PC-9 (cell line): ENCODE results near the gene ROBO1. TPM values are rescaled to one million over a fixed set of nuclear protein-coding genes. Genes with fewer than 3 reads are reported as not detected.

Experiments
- BruUV-seq: library from RNA; stranded (reverse); fragments of 400-500 nt; replicated peaks from 2 replicates; lab custom pipeline; 2021; lab: Mats Ljungman, UMichigan
- CTCF ChIA-PET: fragments of 300-600 bp; sonication (Branson Sonifier 250); formaldehyde crosslinking; loops from one replicate; lab custom pipeline; 2022; ENCODE audit warnings: antibody characterized with exemption; lab: Charles Lee
- POLR2A ChIA-PET: fragments of 300-600 bp; sonication (Branson Sonifier 250); formaldehyde crosslinking; loops from one replicate; lab custom pipeline; 2022; ENCODE audit warnings: antibody characterized with exemption; ENCODE audit not compliant: unreplicated experiment; lab: Charles Lee
- DNase-seq, 2 experiments: peaks; one replicate each; pipeline versions ENCODE4 v3.0.0 to v3.0.0-alpha.2; 2015 to 2022; ENCODE audit warnings: mixed read lengths in 1 of 2
- H2AFZ ChIP-seq: fragments of 200-600 bp; sonication (generic); 2 replicates; pipeline ENCODE4 v1.8.1; 2017; ENCODE audit warnings: antibody characterized with exemption
- H3F3A ChIP-seq: fragments of 200-600 bp; sonication (generic); 2 replicates; pipeline ENCODE4 v1.8.1; 2017; ENCODE audit warnings: antibody characterized with exemption, mild to moderate bottlenecking, low read depth; ENCODE audit not compliant: insufficient read depth
- H3K27ac ChIP-seq: fragments of 200-600 bp; sonication (generic); 2 replicates; pipeline ENCODE4 v1.6.1; 2016; ENCODE audit warnings: mixed run types
- H3K27me3 ChIP-seq: fragments of 200-600 bp; sonication (generic); 2 replicates; pipeline ENCODE4 v1.6.1; 2016; ENCODE audit warnings: low read depth, mixed run types; ENCODE audit not compliant: insufficient read depth
- H3K36me3 ChIP-seq: fragments of 200-600 bp; sonication (generic); 2 replicates; pipeline ENCODE4 v1.6.1; 2016; ENCODE audit warnings: low read depth, mixed run types
- H3K4me1 ChIP-seq: fragments of 200-600 bp; sonication (generic); replicated peaks from 2 replicates; pipeline ENCODE4 v1.6.1; 2016; ENCODE audit warnings: mixed run types; ENCODE audit not compliant: insufficient read depth
- H3K4me2 ChIP-seq: fragments of 200-600 bp; sonication (generic); 2 replicates; pipeline ENCODE4 v1.6.1; 2017; ENCODE audit warnings: mixed run types
- H3K4me3 ChIP-seq: fragments of 200-600 bp; sonication (generic); 2 replicates; pipeline ENCODE4 v1.6.1; 2016; ENCODE audit warnings: mixed run types
- H3K79me2 ChIP-seq: fragments of 200-600 bp; sonication (generic); 2 replicates; pipeline ENCODE4 v1.6.1; 2017; ENCODE audit warnings: low read depth, mixed run types
- H3K9me2 ChIP-seq: fragments of 200-600 bp; sonication (generic); 2 replicates; pipeline ENCODE4 v1.8.1; 2017; ENCODE audit warnings: mild to moderate bottlenecking; ENCODE audit not compliant: insufficient read depth
- H3K9me3 ChIP-seq: fragments of 200-600 bp; sonication (generic); 2 replicates; pipeline ENCODE4 v1.8.1; 2016; ENCODE audit warnings: low read depth; ENCODE audit not compliant: insufficient read depth
- H4K20me1 ChIP-seq: fragments of 200-600 bp; sonication (generic); 2 replicates; pipeline ENCODE4 v1.8.1; 2017; ENCODE audit not compliant: insufficient read depth
- EZH2 ChIP-seq: fragments of 200-600 bp; sonication (generic); IDR thresholded peaks from 2 replicates; pipeline ENCODE4 v1.8.0; 2017; ENCODE audit warnings: antibody characterized with exemption, low read depth
- intact Hi-C: fragments of 100-400 bp; cut with micrococcal nuclease; formaldehyde crosslinking; loops from one replicate; pipeline ENCODE4 v1.10.0; 2022; ENCODE audit not compliant: unreplicated experiment
- total RNA-seq: library from RNA; stranded (reverse); gene quantifications from 2 replicates; pipeline ENCODE4 v1.2.3, GENCODE V29; 2021
- TF ChIP-seq, protein P1 (sequence below): fragments of 200-600 bp; sonication (generic); conservative IDR thresholded peaks from 2 replicates; pipeline ENCODE4 v1.6.1; 2017; ENCODE audit warnings: mixed run types, antibody characterized with exemption, mild to moderate bottlenecking, moderate library complexity

ROBO1 gene
- total RNA-seq, 1 experiment from 2014 or later, result 17.5 TPM

DNA sequence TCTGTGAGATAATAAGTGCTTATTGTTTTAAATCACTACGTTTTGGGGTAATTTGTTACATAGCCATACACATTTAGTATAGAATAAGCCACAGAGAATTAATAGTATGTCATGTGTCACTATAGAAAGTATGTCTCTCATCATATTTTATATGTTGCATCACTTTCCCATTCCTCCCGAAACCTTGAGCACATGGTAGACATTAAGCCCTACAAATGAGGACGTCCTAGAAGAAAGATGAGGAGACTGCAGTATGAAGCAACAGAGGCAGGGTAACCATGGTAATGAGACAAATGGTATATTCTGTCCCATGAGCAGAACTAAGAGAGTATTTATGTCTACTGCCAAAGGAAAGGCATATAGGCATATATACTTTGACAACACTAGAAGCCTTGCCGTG lies 720.2 kb downstream of the ROBO1 start:
- H3K9me3 ChIP-seq, result no peaks in the 10 kb centered on the region
- no peak overlapping the region for H3K4me2 ChIP-seq
- CTCF ChIA-PET, result no interaction called here
- no peaks in the 10 kb centered on the region for H4K20me1 ChIP-seq
- H3K4me3 ChIP-seq, result no peak overlapping the region
- no peak for DNase-seq
- H3K27me3 ChIP-seq, result no peaks in the 10 kb centered on the region
- H3F3A ChIP-seq, result no peaks in the 10 kb centered on the region
- intact Hi-C loops, result no loop called here
- no peak for TF ChIP-seq EZH2
- TF ChIP-seq, protein P1, sequence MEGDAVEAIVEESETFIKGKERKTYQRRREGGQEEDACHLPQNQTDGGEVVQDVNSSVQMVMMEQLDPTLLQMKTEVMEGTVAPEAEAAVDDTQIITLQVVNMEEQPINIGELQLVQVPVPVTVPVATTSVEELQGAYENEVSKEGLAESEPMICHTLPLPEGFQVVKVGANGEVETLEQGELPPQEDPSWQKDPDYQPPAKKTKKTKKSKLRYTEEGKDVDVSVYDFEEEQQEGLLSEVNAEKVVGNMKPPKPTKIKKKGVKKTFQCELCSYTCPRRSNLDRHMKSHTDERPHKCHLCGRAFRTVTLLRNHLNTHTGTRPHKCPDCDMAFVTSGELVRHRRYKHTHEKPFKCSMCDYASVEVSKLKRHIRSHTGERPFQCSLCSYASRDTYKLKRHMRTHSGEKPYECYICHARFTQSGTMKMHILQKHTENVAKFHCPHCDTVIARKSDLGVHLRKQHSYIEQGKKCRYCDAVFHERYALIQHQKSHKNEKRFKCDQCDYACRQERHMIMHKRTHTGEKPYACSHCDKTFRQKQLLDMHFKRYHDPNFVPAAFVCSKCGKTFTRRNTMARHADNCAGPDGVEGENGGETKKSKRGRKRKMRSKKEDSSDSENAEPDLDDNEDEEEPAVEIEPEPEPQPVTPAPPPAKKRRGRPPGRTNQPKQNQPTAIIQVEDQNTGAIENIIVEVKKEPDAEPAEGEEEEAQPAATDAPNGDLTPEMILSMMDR, result no peak
- H2AFZ ChIP-seq, result no peak overlapping the region
- BruUV-seq, result no TSS peak
- POLR2A ChIA-PET, result no interaction called here
- H3K4me1 ChIP-seq, result no peaks in the 10 kb centered on the region
- no peaks in the 10 kb centered on the region for H3K79me2 ChIP-seq
- no peaks in the 10 kb centered on the region for H3K36me3 ChIP-seq
- no peak overlapping the region for H3K27ac ChIP-seq
- no peaks in the 10 kb centered on the region for H3K9me2 ChIP-seq

DNA sequence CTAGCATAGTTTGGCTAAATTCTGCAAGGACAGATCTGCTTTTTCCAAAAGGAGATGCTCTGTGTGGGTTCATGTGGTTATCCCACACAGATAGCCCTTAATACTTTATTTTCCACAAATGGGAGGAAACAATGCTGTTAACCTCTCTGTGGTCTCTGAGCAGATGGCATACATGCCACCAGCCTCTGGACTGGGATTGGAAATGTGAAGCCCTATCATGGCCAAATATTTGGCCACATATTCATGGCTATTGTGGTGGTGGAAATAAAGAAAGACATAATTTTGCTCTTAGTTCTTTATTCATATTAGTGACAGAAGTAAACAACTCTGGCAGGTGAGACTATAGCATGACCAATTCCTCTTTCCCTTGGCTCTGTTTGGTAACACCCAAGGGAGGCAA lies 726.2 kb downstream of the ROBO1 start:
- Histone ChIP-seq H3K9me2 (no peaks in the 10 kb centered on the region), H3K27ac (no peak overlapping the region), H3K4me1 (no peaks in the 10 kb centered on the region), H3K9me3 (no peaks in the 10 kb centered on the region), H3K4me3 (no peak overlapping the region), H3K4me2 (no peak overlapping the region), H3K79me2 (no peaks in the 10 kb centered on the region), H2AFZ (no peak overlapping the region), H3F3A (no peaks in the 10 kb centered on the region), H3K27me3 (no peaks in the 10 kb centered on the region), H4K20me1 (no peaks in the 10 kb centered on the region), H3K36me3 (no peaks in the 10 kb centered on the region)
- CTCF ChIA-PET, result no interaction called here
- POLR2A ChIA-PET, result no interaction called here
- intact Hi-C loops, result no loop called here
- TF ChIP-seq, protein P1, result no peak
- no peak for TF ChIP-seq EZH2
- no peak for DNase-seq
- BruUV-seq, result no TSS peak

DNA sequence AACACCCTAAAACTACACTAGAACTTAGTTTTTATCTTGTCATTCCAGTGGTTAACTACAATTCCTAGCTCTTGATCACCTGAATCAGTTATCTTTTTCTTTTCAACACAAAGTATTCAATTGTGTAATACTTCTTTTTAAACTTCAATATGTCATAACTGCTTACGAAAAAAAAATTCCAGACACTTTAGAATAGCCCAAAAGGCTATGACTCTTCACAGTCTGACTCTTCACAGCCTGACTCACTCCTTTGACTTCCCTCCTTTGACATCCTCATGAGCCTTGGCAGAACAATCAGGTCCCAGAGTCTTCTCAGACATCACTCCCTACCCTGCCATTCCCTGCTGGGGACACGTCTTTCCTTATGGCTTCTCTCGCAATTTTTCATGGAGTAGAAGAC lies 727.1 kb downstream of the ROBO1 start:
- no peaks in the 10 kb centered on the region for H4K20me1 ChIP-seq
- no TSS peak for BruUV-seq
- no peak overlapping the region for H3K27ac ChIP-seq
- no peak for TF ChIP-seq EZH2
- TF ChIP-seq, protein P1, result no peak
- no peaks in the 10 kb centered on the region for H3K27me3 ChIP-seq
- H3K4me3 ChIP-seq, result no peak overlapping the region
- ChIA-PET CTCF (no interaction called here), POLR2A (no interaction called here)
- no peak overlapping the region for H2AFZ ChIP-seq
- no peaks in the 10 kb centered on the region for H3K9me3 ChIP-seq
- no peaks in the 10 kb centered on the region for H3K9me2 ChIP-seq
- H3K4me2 ChIP-seq, result no peak overlapping the region
- no peaks in the 10 kb centered on the region for H3F3A ChIP-seq
- no peaks in the 10 kb centered on the region for H3K36me3 ChIP-seq
- H3K4me1 ChIP-seq, result no peaks in the 10 kb centered on the region
- DNase-seq, result no peak
- intact Hi-C loops, result no loop called here
- no peaks in the 10 kb centered on the region for H3K79me2 ChIP-seq
